Measurements from ENCODE around the gene F2. TPM values are rescaled to one million over a fixed set of nuclear protein-coding genes. Genes with fewer than 3 reads are reported as not detected.
A peak's percentile ranks its signal among the peaks of the same experiment; 100 is the strongest.

Gene F2
- total RNA-seq, 4 donors from 2014 or later: 1.4 to 3.0 TPM; not detected in 2

DNA sequence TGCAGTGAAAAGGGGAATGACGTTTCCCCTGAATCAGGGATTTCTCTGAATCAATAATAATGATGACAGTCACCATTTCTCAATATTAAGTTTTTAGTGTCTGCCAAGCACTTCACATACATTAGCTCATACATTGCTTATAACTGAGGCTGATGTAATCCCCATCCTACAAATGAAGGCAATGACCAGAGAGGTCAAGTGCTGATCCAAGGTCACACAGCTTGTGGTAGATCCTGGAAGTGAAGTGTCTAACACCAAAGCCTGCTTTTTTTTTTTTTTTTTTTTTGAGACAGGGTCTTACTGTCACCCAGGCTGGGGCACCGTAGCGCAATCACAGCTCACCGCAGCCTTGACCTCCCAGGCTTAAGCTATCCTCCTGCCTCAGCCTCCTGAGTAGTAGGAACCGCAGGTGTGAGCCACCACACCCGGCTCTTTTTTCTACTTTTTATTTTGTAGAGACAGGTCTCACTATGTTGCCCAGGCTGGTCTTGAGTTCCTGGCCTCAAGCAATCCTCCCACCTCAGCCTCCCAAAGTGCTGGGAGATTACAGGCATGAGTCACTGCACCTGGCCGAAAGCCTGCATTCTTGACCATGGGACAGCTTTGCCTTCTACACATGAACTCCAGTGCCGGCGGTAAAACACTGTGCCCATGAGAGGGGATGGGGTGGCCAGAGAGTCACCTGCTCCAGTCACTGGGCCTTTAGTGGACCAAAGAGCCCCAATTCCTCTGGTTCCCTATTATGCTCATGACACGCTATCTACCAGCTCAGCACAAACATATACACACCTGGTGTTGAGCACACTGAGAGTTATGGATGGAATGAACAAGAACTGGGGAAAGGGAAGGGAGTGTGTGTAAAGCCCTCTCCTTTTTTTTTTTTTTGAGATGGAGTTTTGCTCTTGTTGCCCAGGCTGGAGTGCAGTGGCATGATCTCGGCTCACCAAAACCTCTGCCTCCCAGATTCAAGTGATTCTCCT, 36.0 kb upstream of the F2 start:
- no peak for TF ChIP-seq POLR2A (IDR thresholded peaks at IDR 0.05)
- TF ChIP-seq, protein P1, sequence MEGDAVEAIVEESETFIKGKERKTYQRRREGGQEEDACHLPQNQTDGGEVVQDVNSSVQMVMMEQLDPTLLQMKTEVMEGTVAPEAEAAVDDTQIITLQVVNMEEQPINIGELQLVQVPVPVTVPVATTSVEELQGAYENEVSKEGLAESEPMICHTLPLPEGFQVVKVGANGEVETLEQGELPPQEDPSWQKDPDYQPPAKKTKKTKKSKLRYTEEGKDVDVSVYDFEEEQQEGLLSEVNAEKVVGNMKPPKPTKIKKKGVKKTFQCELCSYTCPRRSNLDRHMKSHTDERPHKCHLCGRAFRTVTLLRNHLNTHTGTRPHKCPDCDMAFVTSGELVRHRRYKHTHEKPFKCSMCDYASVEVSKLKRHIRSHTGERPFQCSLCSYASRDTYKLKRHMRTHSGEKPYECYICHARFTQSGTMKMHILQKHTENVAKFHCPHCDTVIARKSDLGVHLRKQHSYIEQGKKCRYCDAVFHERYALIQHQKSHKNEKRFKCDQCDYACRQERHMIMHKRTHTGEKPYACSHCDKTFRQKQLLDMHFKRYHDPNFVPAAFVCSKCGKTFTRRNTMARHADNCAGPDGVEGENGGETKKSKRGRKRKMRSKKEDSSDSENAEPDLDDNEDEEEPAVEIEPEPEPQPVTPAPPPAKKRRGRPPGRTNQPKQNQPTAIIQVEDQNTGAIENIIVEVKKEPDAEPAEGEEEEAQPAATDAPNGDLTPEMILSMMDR (IDR thresholded peaks at IDR 0.05 in 4 of 5, conservative IDR thresholded peaks at IDR 0.05 in 1 of 5): no peak
- intact Hi-C loops (cut with DNase I; ENCODE audit: low total_unique reads) (no loop called here), in situ Hi-C loops (cut with MboI; ENCODE audit: low sequenced_read_pairs in 4 of 4) (no loop called here)
- H3K4me1 ChIP-seq: peaks cover 13 to 36% of the 10 kb centered on the region in 2 donors
- H3K27ac ChIP-seq: peak overlapping the region; percentile 68 to 88 (median 74)
- no peaks in the 10 kb centered on the region for H3K27me3 ChIP-seq
- H3K36me3 ChIP-seq: peaks cover 0 to 59% of the 10 kb centered on the region in 2 donors
- peak in 1 of 2 donors; percentile 18 for ATAC-seq
- no peak overlapping the region for H3K4me3 ChIP-seq
- H3K9me3 ChIP-seq: no peaks in the 10 kb centered on the region
- peak in 1 of 2 donors; percentile 58 for DNase-seq

DNA sequence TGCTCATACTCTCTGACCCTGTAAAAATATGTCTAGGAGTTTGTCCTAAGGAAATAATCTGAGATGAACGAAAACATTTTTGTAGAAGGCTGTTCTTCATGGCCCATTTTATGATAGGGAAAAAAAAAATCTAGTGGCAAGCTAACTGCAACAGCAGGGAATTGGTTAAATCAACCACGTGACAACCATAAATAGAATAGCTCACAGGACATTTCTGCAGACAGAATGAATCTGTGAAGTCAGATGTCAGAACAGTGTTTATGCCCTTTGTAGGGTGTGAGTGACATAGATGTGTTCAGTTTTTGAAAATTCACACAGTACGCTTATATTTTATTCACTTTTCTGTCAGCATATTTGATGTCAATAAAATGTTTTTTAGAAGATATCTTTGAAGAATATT, 34.6 kb upstream of the F2 start:
- TF ChIP-seq POLR2A (IDR thresholded peaks at IDR 0.05): no peak
- TF ChIP-seq, protein P1 (IDR thresholded peaks at IDR 0.05 in 4 of 5, conservative IDR thresholded peaks at IDR 0.05 in 1 of 5): no peak
- no peaks in the 10 kb centered on the region for H3K27me3 ChIP-seq
- H3K36me3 ChIP-seq: peaks cover 0 to 48% of the 10 kb centered on the region in 2 donors
- DNase-seq: no peak
- H3K9me3 ChIP-seq: no peaks in the 10 kb centered on the region
- H3K4me1 ChIP-seq: peaks cover 13 to 37% of the 10 kb centered on the region in 2 donors
- intact Hi-C loops (cut with DNase I; ENCODE audit: low total_unique reads) (no loop called here), in situ Hi-C loops (cut with MboI; ENCODE audit: low sequenced_read_pairs in 4 of 4) (no loop called here)
- ATAC-seq: peak; percentile 86 to 91
- peak overlapping the region; percentile 68 to 88 (median 74) for H3K27ac ChIP-seq
- H3K4me3 ChIP-seq: no peak overlapping the region

DNA sequence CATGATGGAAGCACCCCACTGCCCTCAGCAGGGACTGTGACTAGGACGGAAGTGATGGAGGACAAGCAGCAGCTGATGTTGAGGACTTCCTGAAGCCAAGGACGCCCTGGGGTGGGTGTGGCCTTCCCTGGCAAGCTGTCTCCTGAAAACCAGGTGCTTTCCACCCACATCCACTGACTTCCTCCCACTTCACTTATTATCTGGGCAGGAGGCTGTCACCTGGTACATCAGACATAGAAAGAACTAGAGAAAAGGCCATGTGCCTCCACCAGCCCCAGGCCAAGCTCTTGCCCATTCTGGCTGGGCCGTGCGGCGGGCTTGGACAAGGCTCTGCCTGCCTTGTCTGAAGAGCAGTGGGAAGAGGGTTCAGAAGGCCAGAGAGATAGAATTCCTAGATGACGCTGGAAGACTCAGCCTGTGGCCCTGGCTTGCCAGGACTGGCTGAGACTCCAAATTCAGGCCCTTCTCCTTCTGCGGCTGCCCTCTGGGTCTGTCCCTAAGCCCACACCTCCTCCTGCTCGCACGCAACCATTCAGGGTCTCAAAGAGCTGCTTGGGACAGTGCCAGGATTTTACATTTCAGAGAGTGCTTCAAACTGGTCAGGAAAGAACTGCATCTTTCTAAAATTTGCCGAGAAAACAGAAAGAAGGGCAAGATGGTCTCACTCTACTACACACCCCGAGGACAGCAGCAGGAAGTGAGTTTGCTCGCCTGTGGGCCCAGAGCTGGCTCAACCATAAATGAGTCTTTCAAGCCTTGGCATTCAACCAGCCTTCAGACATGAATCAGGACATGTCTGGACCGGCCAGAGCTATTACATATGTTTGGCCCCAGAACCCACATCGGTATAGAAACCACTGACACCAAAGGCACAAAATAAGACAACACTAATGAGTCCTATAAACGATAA, 31.9 kb upstream of the F2 start:
- Histone ChIP-seq H3K27me3 (no peaks in the 10 kb centered on the region), H3K9me3 (no peaks in the 10 kb centered on the region), H3K4me3 (no peak overlapping the region), H3K4me1 (peaks cover 13 to 37% of the 10 kb centered on the region in 2 donors), H3K27ac (peak overlapping the region; percentile 44 to 88 (median 67)), H3K36me3 (peaks cover 0 to 36% of the 10 kb centered on the region in 2 donors)
- in situ Hi-C loops (cut with MboI; ENCODE audit: low sequenced_read_pairs in 4 of 4): no loop called here
- DNase-seq (no peak), ATAC-seq (no peak)
- TF ChIP-seq, protein P1 (IDR thresholded peaks at IDR 0.05 in 4 of 5, conservative IDR thresholded peaks at IDR 0.05 in 1 of 5): no peak
- TF ChIP-seq POLR2A (IDR thresholded peaks at IDR 0.05): no peak
- intact Hi-C loops (cut with DNase I; ENCODE audit: low total_unique reads): no loop called here

DNA sequence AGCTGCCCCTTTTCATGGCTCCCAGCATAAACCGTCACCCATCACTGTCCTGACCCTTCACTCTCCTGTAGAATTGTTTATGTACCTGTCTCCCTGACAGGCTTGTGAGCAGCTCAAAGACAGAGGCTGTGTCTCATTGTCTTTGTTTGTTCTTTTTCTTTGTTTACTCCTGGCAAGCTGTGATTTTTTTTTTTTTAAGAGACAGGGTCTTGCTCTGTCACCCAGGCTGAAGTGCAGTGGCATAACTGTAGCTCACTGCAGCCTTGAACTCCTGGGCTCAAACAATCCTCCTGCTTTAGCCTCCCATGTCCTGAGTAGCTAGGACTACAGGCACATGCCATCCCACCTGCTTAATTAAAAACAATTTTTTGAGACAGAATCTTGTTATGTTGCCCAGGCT, 28.3 kb upstream of the F2 start:
- H3K36me3 ChIP-seq: peaks cover 0 to 61% of the 10 kb centered on the region in 2 donors
- H3K27me3 ChIP-seq: no peaks in the 10 kb centered on the region
- H3K4me3 ChIP-seq: no peak overlapping the region
- ATAC-seq (no peak), DNase-seq (no peak)
- in situ Hi-C loops (cut with MboI; ENCODE audit: low sequenced_read_pairs in 4 of 4): no loop called here
- H3K9me3 ChIP-seq: no peaks in the 10 kb centered on the region
- H3K27ac ChIP-seq: no peak overlapping the region
- no peak for TF ChIP-seq POLR2A (IDR thresholded peaks at IDR 0.05)
- TF ChIP-seq, protein P1 (IDR thresholded peaks at IDR 0.05 in 4 of 5, conservative IDR thresholded peaks at IDR 0.05 in 1 of 5): no peak
- intact Hi-C loops (cut with DNase I; ENCODE audit: low total_unique reads): no loop called here
- peaks cover 12 to 22% of the 10 kb centered on the region in 2 donors for H3K4me1 ChIP-seq
